GM12878 (cell line): Measurements from ENCODE around the gene GLUL. TPM values are rescaled to one million over a fixed set of nuclear protein-coding genes. Genes with fewer than 3 reads are reported as not detected.

ENCODE experiments used
- ATAC-seq: fragments of 200-7000 bp; cut with Tn5 transposase; 3 replicates; pipeline ENCODE4 v1.9.1; 2020; ENCODE audit warnings: mild to moderate bottlenecking, moderate library complexity
- BruUV-seq: library from RNA; stranded (reverse); fragments of 400-500 nt; replicated peaks from 2 replicates; lab custom pipeline; 2021; lab: Mats Ljungman, UMichigan
- CTCF ChIA-PET: fragments of 300-600 bp; sonication (Branson Sonifier 250); formaldehyde crosslinking; extraction: SDS; loops from one replicate; lab custom pipeline; 2021; ENCODE audit warnings: inconsistent platforms; lab: Yijun Ruan, JAX
- POLR2A ChIA-PET: fragments of 350-600 bp; formaldehyde crosslinking; extraction: SDS; loops from one replicate; lab custom pipeline; 2021; ENCODE audit warnings: inconsistent platforms; lab: Charles Lee
- RAD21 ChIA-PET: fragments of 300-600 bp; sonication (Branson Sonifier 250); formaldehyde crosslinking; loops from one replicate; lab custom pipeline; 2023; ENCODE audit warnings: antibody characterized with exemption; ENCODE audit not compliant: unreplicated experiment; lab: Charles Lee
- SMC1A ChIA-PET: fragments of 300-600 bp; sonication (Branson Sonifier 250); formaldehyde crosslinking; loops from one replicate; lab custom pipeline; 2023; ENCODE audit not compliant: unreplicated experiment, uncharacterized antibody; lab: Charles Lee
- DNase-seq: peaks from one replicate; pipeline ENCODE4 v3.0.0-alpha.2; 2011; ENCODE audit warnings: low read depth, low spot score
- FAIRE-seq: peaks from 3 replicates; lab custom pipeline; 2011; peaks lifted over from hg19 to GRCh38; lab: Jason Lieb, UNC
- H2AFZ ChIP-seq: 2 replicates; pipeline ENCODE4 v1.6.0; 2011; ENCODE audit warnings: low read depth, low read length, control low read depth; ENCODE audit not compliant: control insufficient read depth
- H3K27ac ChIP-seq: 2 replicates; pipeline ENCODE4 v1.5.1; 2011; ENCODE audit warnings: control low read depth; ENCODE audit not compliant: control insufficient read depth, insufficient read depth
- H3K27me3 ChIP-seq, 2 experiments: replicated peaks in 1 of 2; 2 replicates each; pipeline versions ENCODE4 v1.6.0 to v1.6.1; 2011; ENCODE audit warnings: low read length in 1 of 2; ENCODE audit not compliant: control insufficient read depth in 2 of 2, insufficient read depth in 2 of 2
- H3K36me3 ChIP-seq, 2 experiments: 2 replicates each; pipeline ENCODE4 v1.5.1; 2011; ENCODE audit warnings: low read length in 1 of 2; ENCODE audit not compliant: control insufficient read depth in 2 of 2, insufficient read depth in 2 of 2
- H3K4me1 ChIP-seq: 2 replicates; pipeline ENCODE4 v1.6.1; 2011; ENCODE audit warnings: mild to moderate bottlenecking, low read length, moderate library complexity, mixed read lengths; ENCODE audit not compliant: control insufficient read depth, insufficient read depth
- H3K4me2 ChIP-seq: 2 replicates; pipeline ENCODE4 v1.6.0; 2011; ENCODE audit warnings: control low read depth; ENCODE audit not compliant: control insufficient read depth, insufficient read depth
- H3K4me3 ChIP-seq: fragments of 200-600 bp; sonication (generic); 2 replicates; pipeline ENCODE4 v1.5.1; 2016
- H3K79me2 ChIP-seq: 2 replicates; pipeline ENCODE4 v1.6.0; 2011; ENCODE audit warnings: low read length; ENCODE audit not compliant: control insufficient read depth, insufficient read depth
- H3K9ac ChIP-seq: 2 replicates; pipeline ENCODE4 v1.8.0; 2011; ENCODE audit warnings: low read length, control low read depth, mixed read lengths; ENCODE audit not compliant: control insufficient read depth, insufficient read depth
- H3K9me3 ChIP-seq: replicated peaks from 3 replicates; pipeline ENCODE4 v1.5.1; 2011; ENCODE audit warnings: mild to moderate bottlenecking, low read length; ENCODE audit not compliant: control insufficient read depth, insufficient read depth
- H4K20me1 ChIP-seq: 2 replicates; pipeline ENCODE4 v1.6.0; 2011; ENCODE audit not compliant: control insufficient read depth, insufficient read depth
- CBFB ChIP-seq: IDR thresholded peaks from 2 replicates; pipeline ENCODE4 v1.6.1; 2016; ENCODE audit warnings: antibody characterized with exemption, low read depth
- CREM ChIP-seq: IDR thresholded peaks from 2 replicates; pipeline ENCODE4 v1.6.1; 2014; ENCODE audit warnings: antibody characterized with exemption, low read depth
- HDGF ChIP-seq: fragments of 450-650 bp; IDR thresholded peaks from 2 replicates; pipeline ENCODE4 v1.6.1; 2016; ENCODE audit warnings: antibody characterized with exemption
- JUND ChIP-seq: IDR thresholded peaks from 2 replicates; pipeline ENCODE4 v1.6.1; 2012; ENCODE audit warnings: low read depth, mild to moderate bottlenecking, low read length, improper control_type of control experiment, moderate library complexity
- MTA2 ChIP-seq: fragments of 450-650 bp; IDR thresholded peaks from 2 replicates; pipeline ENCODE4 v1.6.1; 2016; ENCODE audit warnings: low read depth, mild to moderate bottlenecking, moderate library complexity
- PAX5 ChIP-seq: IDR thresholded peaks from 2 replicates; pipeline ENCODE4 v1.6.1; 2011; ENCODE audit warnings: low read depth, low read length, borderline replicate concordance
- RFX5 ChIP-seq: IDR thresholded peaks from 2 replicates; pipeline ENCODE4 v1.6.1; 2011; ENCODE audit warnings: low read depth, low read length, improper control_type of control experiment
- SRF ChIP-seq, 2 experiments: IDR thresholded peaks; 2 replicates each; pipeline ENCODE4 v1.6.1; 2011; ENCODE audit warnings: low read depth in 2 of 2, low read length in 2 of 2, mild to moderate bottlenecking in 1 of 2, moderate library complexity in 1 of 2
- YBX1 ChIP-seq: fragments of 450-650 bp; IDR thresholded peaks from 2 replicates; pipeline ENCODE4 v1.6.1; 2016; ENCODE audit warnings: antibody characterized with exemption
- WGBS: methylation state at CpG from one replicate; pipeline ENCODE4 v1.1.6; 2016; ENCODE audit warnings: low lambda C conversion rate; ENCODE audit not compliant: insufficient replicate concordance, insufficient coverage; ENCODE audit errors: missing lambda C conversion rate; 5-methylcytosine and 5-hydroxymethylcytosine counted together
- in situ Hi-C: fragments of 300-500 bp; cut with MboI; formaldehyde crosslinking; loops from 9 replicates; pipeline ENCODE4 v1.14.3; 2018; ENCODE audit warnings: mixed read lengths
- intact Hi-C: fragments of 100-400 bp; cut with micrococcal nuclease; formaldehyde crosslinking; loops from one replicate; pipeline ENCODE4 v1.14.2; 2022; ENCODE audit not compliant: unreplicated experiment
- polyA plus RNA-seq, 11 experiments: library from polyadenylated mRNA; depleted of rRNA in 4 of 11; unstranded in 6 of 11; stranded (reverse) in 5 of 11; fragments of >200 nt; fragmentation: Nextera tagmentation in 4 of 11; fragmentation: Illumina TruSeq in 1 of 11; extraction: Ambion mirVana in 4 of 11; extraction: Trizol in 1 of 11; gene quantifications; 1 replicate in 1 of 11; 2 replicates in 10 of 11; pipeline versions ENCODE4 v1.2.1 to v1.2.3, GENCODE V29; 2011 to 2016; ENCODE audit warnings: inconsistent platforms in 2 of 11, missing spikeins in 2 of 11, low read depth in 1 of 11
- total RNA-seq, 4 experiments: library from RNA; depleted of rRNA in 3 of 4; stranded (reverse); fragments of >200 nt in 3 of 4; fragmentation: Illumina TruSeq in 1 of 4; extraction: Trizol in 1 of 4; gene quantifications; 2 replicates each; pipeline versions ENCODE4 v1.2.1 to v1.2.3, GENCODE V29; 2013 to 2021
- TF ChIP-seq, protein P1 (sequence below): fragments of 450-650 bp; formaldehyde crosslinking; IDR thresholded peaks from 2 replicates; pipeline ENCODE4 v1.4.0; 2020; ENCODE audit warnings: mild to moderate bottlenecking, moderate library complexity
- TF ChIP-seq, protein P2 (sequence below): fragments of 450-650 bp; formaldehyde crosslinking; IDR thresholded peaks from 2 replicates; pipeline ENCODE4 v1.4.0; 2022; ENCODE audit warnings: mild to moderate bottlenecking, moderate library complexity
- TF ChIP-seq, protein P3 (sequence below): IDR thresholded peaks from 2 replicates; pipeline ENCODE4 v1.6.1; 2011; ENCODE audit warnings: mild to moderate bottlenecking, low read depth, low read length, moderate library complexity; ENCODE audit not compliant: insufficient replicate concordance

The GLUL gene
- total and polyA plus RNA-seq, 10 of the 15 experiments (the other 5 are each of a cell fraction or from before 2014, with no cell fraction given), result 2.3 to 392 (median 164) TPM

DNA sequence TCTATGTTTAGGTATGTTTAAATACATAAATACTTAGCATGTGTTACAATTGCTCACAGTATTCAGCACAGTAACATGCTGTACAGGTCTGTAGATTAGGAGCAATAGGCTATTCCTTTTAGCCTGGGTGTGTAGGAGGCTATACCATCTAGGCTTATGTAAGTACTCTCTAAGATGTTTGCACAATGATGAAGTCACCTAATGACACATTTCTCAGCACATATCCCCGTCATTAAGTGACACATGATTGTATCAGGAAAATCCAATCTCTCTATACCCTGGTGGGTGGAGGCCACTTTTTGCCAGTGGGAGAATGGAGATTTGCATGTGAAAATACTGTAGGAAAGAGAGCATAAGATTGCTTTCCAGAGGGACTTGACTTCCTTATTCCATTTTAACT is 14.4 kb upstream of the GLUL start:
- FAIRE-seq, result no peak
- Histone ChIP-seq H3K9me3 (no peaks in the 10 kb centered on the region; the same call in 2 of the 3 replicates), H3K27me3 (no peaks in the 10 kb centered on the region), H3K4me2 (no peak overlapping the region), H3K27ac (no peak overlapping the region), H3K4me1 (no peaks in the 10 kb centered on the region), H2AFZ (no peak overlapping the region), H3K9ac (no peak overlapping the region), H4K20me1 (no peaks in the 10 kb centered on the region), H3K79me2 (no peaks in the 10 kb centered on the region), H3K4me3 (no peak overlapping the region), H3K36me3 (no peaks in the 10 kb centered on the region)
- CTCF ChIA-PET, result interaction anchor here (0.9 to 1.2 kb wide), 2 partner anchors 9 kb away, joined by 3 to 5 read pairs; no protein-coding TSS in a partner anchor
- POLR2A ChIA-PET, result no interaction called here
- SMC1A ChIA-PET, result interaction anchor here (1.0 to 1.7 kb wide), 2 partner anchors 10 to 189 kb away, joined by 3 to 13 read pairs; no protein-coding TSS in a partner anchor
- no TSS peak for BruUV-seq
- RAD21 ChIA-PET, result interaction anchor here (1.3 kb wide), 1 partner anchor 9 kb away, joined by 3 read pairs; no protein-coding TSS in a partner anchor
- no peak for DNase-seq
- in situ Hi-C loops (no loop called here), intact Hi-C loops (no loop called here)
- no peak for ATAC-seq
- TF ChIP-seq, protein P1, sequence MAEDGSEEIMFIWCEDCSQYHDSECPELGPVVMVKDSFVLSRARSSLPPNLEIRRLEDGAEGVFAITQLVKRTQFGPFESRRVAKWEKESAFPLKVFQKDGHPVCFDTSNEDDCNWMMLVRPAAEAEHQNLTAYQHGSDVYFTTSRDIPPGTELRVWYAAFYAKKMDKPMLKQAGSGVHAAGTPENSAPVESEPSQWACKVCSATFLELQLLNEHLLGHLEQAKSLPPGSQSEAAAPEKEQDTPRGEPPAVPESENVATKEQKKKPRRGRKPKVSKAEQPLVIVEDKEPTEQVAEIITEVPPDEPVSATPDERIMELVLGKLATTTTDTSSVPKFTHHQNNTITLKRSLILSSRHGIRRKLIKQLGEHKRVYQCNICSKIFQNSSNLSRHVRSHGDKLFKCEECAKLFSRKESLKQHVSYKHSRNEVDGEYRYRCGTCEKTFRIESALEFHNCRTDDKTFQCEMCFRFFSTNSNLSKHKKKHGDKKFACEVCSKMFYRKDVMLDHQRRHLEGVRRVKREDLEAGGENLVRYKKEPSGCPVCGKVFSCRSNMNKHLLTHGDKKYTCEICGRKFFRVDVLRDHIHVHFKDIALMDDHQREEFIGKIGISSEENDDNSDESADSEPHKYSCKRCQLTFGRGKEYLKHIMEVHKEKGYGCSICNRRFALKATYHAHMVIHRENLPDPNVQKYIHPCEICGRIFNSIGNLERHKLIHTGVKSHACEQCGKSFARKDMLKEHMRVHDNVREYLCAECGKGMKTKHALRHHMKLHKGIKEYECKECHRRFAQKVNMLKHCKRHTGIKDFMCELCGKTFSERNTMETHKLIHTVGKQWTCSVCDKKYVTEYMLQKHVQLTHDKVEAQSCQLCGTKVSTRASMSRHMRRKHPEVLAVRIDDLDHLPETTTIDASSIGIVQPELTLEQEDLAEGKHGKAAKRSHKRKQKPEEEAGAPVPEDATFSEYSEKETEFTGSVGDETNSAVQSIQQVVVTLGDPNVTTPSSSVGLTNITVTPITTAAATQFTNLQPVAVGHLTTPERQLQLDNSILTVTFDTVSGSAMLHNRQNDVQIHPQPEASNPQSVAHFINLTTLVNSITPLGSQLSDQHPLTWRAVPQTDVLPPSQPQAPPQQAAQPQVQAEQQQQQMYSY, result no peak
- TF ChIP-seq PAX5 (no peak), YBX1 (no peak), RFX5 (no peak), JUND (no peak), MTA2 (no peak), HDGF (no peak), CREM (no peak), SRF (IDR thresholded peaks at IDR 0.05; ENCODE audit: low read depth in 2 of 2, low read length in 2 of 2) (no peak), CBFB (no peak)
- TF ChIP-seq, protein P2, sequence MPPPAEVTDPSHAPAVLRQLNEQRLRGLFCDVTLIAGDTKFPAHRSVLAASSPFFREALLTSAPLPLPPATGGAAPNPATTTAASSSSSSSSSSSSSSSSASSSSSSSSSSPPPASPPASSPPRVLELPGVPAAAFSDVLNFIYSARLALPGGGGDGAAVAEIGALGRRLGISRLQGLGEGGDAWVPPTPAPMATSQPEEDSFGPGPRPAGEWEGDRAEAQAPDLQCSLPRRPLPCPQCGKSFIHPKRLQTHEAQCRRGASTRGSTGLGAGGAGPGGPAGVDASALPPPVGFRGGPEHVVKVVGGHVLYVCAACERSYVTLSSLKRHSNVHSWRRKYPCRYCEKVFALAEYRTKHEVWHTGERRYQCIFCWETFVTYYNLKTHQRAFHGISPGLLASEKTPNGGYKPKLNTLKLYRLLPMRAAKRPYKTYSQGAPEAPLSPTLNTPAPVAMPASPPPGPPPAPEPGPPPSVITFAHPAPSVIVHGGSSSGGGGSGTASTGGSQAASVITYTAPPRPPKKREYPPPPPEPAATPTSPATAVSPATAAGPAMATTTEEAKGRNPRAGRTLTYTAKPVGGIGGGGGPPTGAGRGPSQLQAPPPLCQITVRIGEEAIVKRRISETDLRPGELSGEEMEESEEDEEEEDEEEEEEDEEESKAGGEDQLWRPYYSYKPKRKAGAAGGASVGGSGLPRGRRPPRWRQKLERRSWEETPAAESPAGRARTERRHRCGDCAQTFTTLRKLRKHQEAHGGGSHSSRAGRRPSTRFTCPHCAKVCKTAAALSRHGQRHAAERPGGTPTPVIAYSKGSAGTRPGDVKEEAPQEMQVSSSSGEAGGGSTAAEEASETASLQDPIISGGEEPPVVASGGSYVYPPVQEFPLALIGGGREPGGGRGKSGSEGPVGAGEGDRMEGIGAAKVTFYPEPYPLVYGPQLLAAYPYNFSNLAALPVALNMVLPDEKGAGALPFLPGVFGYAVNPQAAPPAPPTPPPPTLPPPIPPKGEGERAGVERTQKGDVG (CRISPR knock-in tag), result no peak
- TF ChIP-seq, protein P3, sequence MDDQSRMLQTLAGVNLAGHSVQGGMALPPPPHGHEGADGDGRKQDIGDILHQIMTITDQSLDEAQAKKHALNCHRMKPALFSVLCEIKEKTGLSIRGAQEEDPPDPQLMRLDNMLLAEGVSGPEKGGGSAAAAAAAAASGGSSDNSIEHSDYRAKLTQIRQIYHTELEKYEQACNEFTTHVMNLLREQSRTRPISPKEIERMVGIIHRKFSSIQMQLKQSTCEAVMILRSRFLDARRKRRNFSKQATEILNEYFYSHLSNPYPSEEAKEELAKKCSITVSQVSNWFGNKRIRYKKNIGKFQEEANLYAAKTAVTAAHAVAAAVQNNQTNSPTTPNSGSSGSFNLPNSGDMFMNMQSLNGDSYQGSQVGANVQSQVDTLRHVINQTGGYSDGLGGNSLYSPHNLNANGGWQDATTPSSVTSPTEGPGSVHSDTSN, result no peak
- 0% methylated on average over 1 of the region's 1 CpG for WGBS
